Common myeloid progenitor, CD34-positive (primary cell): ENCODE results near the gene GALNT9.
"Not testable (repeated sequence)": the region's sequence is repeated elsewhere in the genome, so short reads cannot be mapped to it uniquely, and the experiment has no call there.

Source experiments
- CTCF ChIA-PET: fragments of 350-600 bp; sonication (Branson Sonifier 250); formaldehyde crosslinking; loops from one replicate; lab custom pipeline; 2021; ENCODE audit warnings: antibody characterized with exemption; lab: Charles Lee
- POLR2A ChIA-PET: fragments of 350-600 bp; sonication (Branson Sonifier 250); formaldehyde crosslinking; loops from one replicate; lab custom pipeline; 2021; ENCODE audit warnings: antibody characterized with exemption; lab: Charles Lee
- DNase-seq, 3 donors: peaks; one replicate each; pipeline versions ENCODE4 v3.0.0 to v3.0.0-alpha.2; 2013
- H3K27ac ChIP-seq, 2 experiments: 1 replicate in 1 of 2; 2 replicates in 1 of 2; pipeline ENCODE4 v1.7.0; 2013; ENCODE audit warnings: inconsistent platforms in 2 of 2, low read length in 2 of 2, mild to moderate bottlenecking in 2 of 2, low read depth in 1 of 2, moderate library complexity in 1 of 2; ENCODE audit not compliant: severe bottlenecking in 2 of 2, insufficient read depth in 1 of 2, poor library complexity in 1 of 2
- H3K27me3 ChIP-seq, 5 experiments: replicated peaks in 2 of 5; 1 replicate in 3 of 5; 2 replicates in 2 of 5; pipeline versions ENCODE4 v1.6.1 to v1.7.0; 2013; ENCODE audit warnings: low read length in 4 of 5, mild to moderate bottlenecking in 2 of 5, moderate library complexity in 2 of 5, inconsistent platforms in 1 of 5; ENCODE audit not compliant: insufficient read depth in 5 of 5, control insufficient read depth in 4 of 5
- H3K36me3 ChIP-seq, 4 experiments: 1 replicate in 2 of 4; 2 replicates in 2 of 4; pipeline versions ENCODE4 v1.6.1 to v1.7.0; 2013; ENCODE audit warnings: low read length in 3 of 4, control low read depth in 1 of 4, mild to moderate bottlenecking in 1 of 4; ENCODE audit not compliant: control insufficient read depth in 4 of 4, insufficient read depth in 4 of 4
- H3K4me1 ChIP-seq, 4 experiments: 1 replicate in 3 of 4; 2 replicates in 1 of 4; pipeline versions ENCODE4 v1.6.1 to v1.7.1; 2013; ENCODE audit warnings: low read length in 3 of 4, mild to moderate bottlenecking in 3 of 4, control low read depth in 1 of 4, inconsistent platforms in 1 of 4, moderate library complexity in 1 of 4; ENCODE audit not compliant: control insufficient read depth in 4 of 4, insufficient read depth in 4 of 4; ENCODE audit errors: control extremely low read depth in 1 of 4
- H3K4me3 ChIP-seq, 7 experiments: 1 replicate in 4 of 7; 2 replicates in 3 of 7; pipeline versions ENCODE4 v1.5.1 to v1.7.0; 2013; ENCODE audit warnings: mild to moderate bottlenecking in 7 of 7, low read length in 6 of 7, moderate library complexity in 6 of 7, inconsistent platforms in 2 of 7, low read depth in 2 of 7, control low read depth in 1 of 7; ENCODE audit not compliant: insufficient read depth in 4 of 7, control insufficient read depth in 1 of 7; ENCODE audit errors: extremely low read depth in 1 of 7
- H3K9me3 ChIP-seq, 5 experiments: 1 replicate in 4 of 5; 2 replicates in 1 of 5; pipeline versions ENCODE4 v1.6.1 to v1.7.1; 2013; ENCODE audit warnings: low read length in 4 of 5, mild to moderate bottlenecking in 2 of 5, inconsistent platforms in 1 of 5, low read depth in 1 of 5, moderate library complexity in 1 of 5; ENCODE audit not compliant: control insufficient read depth in 4 of 5, insufficient read depth in 2 of 5; ENCODE audit errors: control extremely low read depth in 1 of 5
- WGBS: methylation state at CpG from one replicate; pipeline ENCODE4 v1.1.5; 2013; ENCODE audit not compliant: insufficient coverage; 5-methylcytosine and 5-hydroxymethylcytosine counted together

GALNT9 gene

DNA sequence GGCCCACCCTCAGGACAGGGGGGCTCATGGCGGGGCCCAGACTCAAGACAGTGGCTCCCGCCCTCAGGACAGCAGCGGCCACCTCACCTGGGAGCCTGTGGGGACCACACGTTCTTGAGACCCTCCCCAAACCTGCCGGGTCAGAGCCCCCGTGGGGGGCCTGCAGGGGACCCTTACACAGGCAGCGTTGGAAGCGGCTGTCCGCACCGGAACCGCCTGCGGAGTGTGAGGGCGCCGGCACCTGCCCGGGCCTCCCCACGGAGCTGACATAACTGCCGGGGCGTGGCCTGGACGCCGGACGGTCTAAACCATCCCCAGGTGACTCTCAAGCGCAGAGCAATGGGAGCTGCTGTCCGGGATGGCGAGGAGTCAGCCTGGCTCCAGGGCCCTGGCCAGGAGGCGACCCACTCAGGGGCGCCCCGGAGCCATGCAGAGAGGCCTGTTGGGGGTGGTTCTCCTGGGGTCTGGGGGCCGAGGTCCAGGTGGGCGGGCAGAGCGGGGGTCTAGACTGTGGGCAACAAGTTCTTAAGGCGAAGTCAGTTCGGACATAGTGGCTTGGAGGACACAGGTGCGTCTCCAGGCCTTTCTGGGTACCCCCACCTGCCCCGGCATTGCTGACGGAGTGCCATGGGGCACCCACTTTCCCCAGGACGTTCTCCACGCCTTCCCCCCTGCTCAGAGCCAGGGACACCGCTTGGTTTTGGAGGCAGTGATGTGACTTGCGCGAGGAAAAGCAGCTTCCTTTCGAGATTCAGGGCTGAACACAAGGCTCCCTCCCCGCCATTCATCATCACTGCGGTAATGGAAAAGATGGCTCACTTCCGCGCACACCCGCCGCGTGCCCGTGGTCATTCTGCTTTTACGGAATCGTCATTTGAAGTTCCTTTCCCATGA lies 23.2 kb downstream of the GALNT9 start:
- no peak for DNase-seq
- POLR2A ChIA-PET, result no interaction called here
- Histone ChIP-seq H3K4me3 (no peak overlapping the region), H3K36me3 (no peaks in the 10 kb centered on the region), H3K9me3 (peaks cover 0 to 15% (median 1%) of the 10 kb centered on the region in 5 experiments), H3K27me3 (peaks cover 0 to 29% (median 3%) of the 10 kb centered on the region in 5 experiments), H3K27ac (no peak overlapping the region), H3K4me1 (peaks cover 0 to 3% (median 0%) of the 10 kb centered on the region in 4 experiments)
- 90% methylated on average over 49 of the region's 51 CpGs for WGBS
- CTCF ChIA-PET, result interaction anchor here (1.1 kb wide), 1 partner anchor 36 kb away, joined by 3 read pairs; no protein-coding TSS in a partner anchor

DNA sequence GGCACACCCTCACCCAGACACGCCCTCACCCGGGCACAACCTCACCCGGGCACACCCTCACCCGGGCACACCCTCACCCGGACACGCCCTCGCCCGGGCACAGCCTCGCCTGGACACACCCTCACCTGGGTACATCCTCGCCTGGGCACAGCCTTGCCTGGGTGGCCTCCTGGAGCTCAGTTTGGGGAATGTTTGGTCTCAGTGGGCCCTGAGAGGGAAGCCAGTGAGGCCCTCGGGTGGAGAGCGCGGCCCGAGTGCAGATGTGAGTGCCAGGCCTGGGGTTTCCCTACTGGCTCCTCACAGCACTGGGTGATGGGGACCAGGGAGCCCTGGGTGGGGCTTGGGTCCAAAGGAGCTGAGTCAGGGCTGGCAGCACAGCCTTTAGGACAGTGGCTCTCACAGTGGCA lies 23.8 kb downstream of the GALNT9 start:
- peaks cover 0 to 8% (median 0%) of the 10 kb centered on the region in 5 experiments for H3K9me3 ChIP-seq
- CTCF ChIA-PET, result interaction anchor here (1.1 kb wide), 1 partner anchor 36 kb away, joined by 3 read pairs; no protein-coding TSS in a partner anchor

DNA sequence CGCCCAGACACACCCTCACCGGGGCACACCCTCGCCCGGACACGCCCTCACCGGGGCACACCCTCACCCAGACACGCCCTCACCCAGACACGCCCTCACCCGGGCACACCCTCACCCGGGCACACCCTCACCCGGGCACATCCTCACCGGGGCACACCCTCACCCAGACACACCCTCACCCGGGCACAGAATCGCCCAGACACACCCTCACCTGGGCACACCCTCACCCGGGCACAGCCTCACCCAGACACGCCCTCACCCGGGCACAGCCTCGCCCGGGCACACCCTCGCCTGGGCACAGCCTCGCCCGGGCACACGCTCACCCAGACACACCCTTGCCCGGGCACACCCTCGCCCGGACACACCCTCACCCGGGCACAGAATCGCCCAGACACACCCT lies 24.5 kb downstream of the GALNT9 start:
- H3K4me3 ChIP-seq, H3K9me3 ChIP-seq, H3K4me1 ChIP-seq, POLR2A ChIA-PET, H3K36me3 ChIP-seq, DNase-seq, CTCF ChIA-PET, H3K27ac ChIP-seq: not testable (repeated sequence)
- peaks cover 0 to 19% (median 3%) of the 10 kb centered on the region in 5 experiments for H3K27me3 ChIP-seq
- WGBS, result no CpG with 5 or more reads among the region's 28 CpGs

More for the DNA sequence above, 23.8 kb downstream of the GALNT9 start:
- Histone ChIP-seq H3K27me3 (peaks cover 0 to 26% (median 3%) of the 10 kb centered on the region in 5 experiments), H3K4me3 (no peak overlapping the region), H3K27ac (no peak overlapping the region), H3K4me1 (peaks cover 0 to 3% (median 0%) of the 10 kb centered on the region in 4 experiments), H3K36me3 (no peaks in the 10 kb centered on the region)
- POLR2A ChIA-PET, result no interaction called here
- 85% methylated on average over 4 of the region's 14 CpGs for WGBS
- no peak for DNase-seq

DNA sequence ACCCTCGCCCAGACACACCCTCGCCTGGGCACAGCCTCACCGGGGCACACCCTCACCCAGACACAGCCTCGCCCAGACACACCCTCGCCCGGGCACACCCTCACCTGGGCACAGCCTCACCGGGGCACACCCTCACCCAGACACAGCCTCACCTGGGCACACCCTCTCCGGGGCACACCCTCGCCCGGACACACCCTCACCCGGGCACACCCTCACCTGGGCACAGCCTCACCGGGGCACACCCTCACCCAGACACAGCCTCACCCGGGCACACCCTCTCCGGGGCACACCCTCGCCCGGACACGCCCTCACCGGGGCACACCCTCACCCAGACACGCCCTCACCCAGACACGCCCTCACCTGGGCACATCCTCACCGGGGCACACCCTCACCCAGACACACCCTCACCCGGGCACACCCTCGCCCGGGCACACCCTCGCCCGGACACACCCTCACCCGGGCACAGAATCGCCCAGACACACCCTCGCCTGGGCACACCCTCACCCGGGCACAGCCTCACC lies 25.5 kb downstream of the GALNT9 start:
- WGBS, result no CpG with 5 or more reads among the region's 30 CpGs
- H3K9me3 ChIP-seq, H3K36me3 ChIP-seq, DNase-seq, CTCF ChIA-PET, H3K4me3 ChIP-seq, H3K27ac ChIP-seq, POLR2A ChIA-PET, H3K4me1 ChIP-seq: not testable (repeated sequence)
- peaks cover 0 to 16% (median 3%) of the 10 kb centered on the region in 5 experiments for H3K27me3 ChIP-seq

DNA sequence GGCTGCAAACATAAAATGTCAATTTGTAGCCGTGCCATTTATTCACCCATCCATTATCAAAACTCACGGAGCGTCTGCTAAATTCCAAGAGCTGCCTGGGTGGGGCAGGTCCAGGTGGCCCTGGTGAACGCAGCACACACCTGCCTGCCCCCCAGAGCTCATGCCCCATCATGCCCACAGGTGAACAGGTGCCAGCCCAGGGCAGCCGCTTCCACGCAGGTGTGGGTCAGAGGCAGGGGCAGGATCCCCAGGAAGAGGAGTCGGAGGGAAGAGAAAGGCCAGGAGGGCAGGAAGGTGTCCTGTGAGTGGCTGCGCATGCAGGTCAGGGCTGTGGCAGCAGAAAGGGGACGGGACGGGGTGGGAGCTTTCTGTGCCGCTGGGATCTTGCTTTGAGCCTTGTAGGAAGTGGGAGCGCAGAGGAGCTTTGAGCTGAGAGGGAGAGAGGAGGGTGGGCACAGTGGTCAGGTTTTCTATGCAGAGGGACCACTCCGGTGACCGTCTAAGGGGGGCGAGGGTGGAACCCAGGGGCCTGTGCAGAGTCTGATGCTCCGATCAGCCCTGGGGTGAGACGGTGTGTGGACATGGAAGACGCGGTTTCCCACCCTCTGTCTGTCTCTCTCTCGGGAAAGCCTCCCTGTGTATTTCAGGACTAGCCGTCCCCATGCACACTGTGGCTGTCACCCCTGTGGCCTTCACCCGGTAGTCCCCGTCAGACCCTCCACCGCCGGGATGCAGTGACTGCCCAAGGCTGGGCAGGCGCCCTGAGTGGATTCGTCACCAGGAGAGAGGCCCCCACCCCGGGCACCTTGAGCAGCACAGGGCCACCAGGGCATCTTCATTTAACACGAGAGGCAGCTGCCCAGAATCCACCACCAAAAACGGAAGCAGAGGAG lies 26.7 kb downstream of the GALNT9 start:
- Histone ChIP-seq H3K4me3 (no peak overlapping the region), H3K9me3 (peaks cover 0 to 8% (median 0%) of the 10 kb centered on the region in 5 experiments), H3K4me1 (peaks cover 0 to 3% (median 0%) of the 10 kb centered on the region in 4 experiments), H3K27ac (no peak overlapping the region), H3K27me3 (peaks cover 0 to 16% (median 3%) of the 10 kb centered on the region in 5 experiments), H3K36me3 (no peaks in the 10 kb centered on the region)
- 82% methylated on average over 29 of the region's 30 CpGs for WGBS
- CTCF ChIA-PET, result no interaction called here
- POLR2A ChIA-PET, result no interaction called here
- DNase-seq, result no peak

DNA sequence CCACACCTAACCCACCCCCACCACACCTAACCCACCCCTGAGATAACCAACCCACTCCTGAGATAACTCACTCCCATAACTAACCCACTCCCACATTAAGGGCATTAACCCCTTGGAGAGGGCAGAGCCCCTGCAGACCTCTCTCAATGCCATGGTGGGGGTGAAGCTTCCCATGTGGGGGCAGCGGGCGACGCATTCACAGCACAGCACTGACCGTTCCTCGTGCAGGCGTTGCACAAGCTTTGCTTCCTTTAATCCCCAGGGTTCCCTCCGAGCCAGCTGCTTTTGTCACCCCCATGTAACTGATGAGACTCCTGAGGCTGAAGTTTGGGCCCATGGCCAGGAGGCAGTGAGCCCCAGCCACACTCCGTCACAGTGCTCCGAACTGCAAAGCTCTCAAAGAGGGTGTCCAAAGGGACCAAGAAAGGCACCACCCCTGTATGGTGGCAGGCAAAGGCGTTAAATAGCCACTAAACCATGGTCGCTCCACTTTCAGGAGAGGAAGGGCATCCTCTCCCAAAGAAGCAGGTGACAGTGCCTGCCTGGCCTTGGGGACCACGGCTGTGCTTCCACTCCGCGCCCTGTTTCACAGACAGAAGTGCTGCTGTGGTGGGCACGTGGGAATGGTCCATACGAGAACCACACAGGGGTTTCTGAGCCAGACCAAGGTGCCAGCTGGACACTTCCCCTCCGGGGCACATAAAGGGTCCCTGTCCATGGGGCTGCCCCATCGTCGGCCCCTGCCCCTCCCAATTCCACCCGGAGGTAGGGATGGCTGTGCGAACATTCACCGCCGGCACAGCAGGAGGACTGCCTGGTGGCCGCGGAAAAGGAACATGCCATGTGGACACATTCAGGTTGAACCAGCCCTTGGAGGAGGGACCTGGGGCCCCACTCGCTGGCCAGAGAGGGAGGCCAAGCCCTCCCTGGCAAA lies 28.3 kb downstream of the GALNT9 start:
- Histone ChIP-seq H3K4me3 (no peak overlapping the region), H3K27me3 (peaks cover 0 to 15% (median 5%) of the 10 kb centered on the region in 5 experiments), H3K36me3 (no peaks in the 10 kb centered on the region), H3K27ac (no peak overlapping the region), H3K4me1 (peaks cover 0 to 3% (median 0%) of the 10 kb centered on the region in 4 experiments), H3K9me3 (peaks cover 0 to 6% (median 0%) of the 10 kb centered on the region in 5 experiments)
- ChIA-PET POLR2A (no interaction called here), CTCF (no interaction called here)
- DNase-seq, result no peak
- WGBS, result 75% methylated on average over 25 of the region's 26 CpGs
